Retinal pigment epithelial cell (primary cell): ENCODE measurements around the gene RBM34.

Source experiments
- DNase-seq: peaks from one replicate; pipeline ENCODE4 v3.0.0-alpha.2; 2010; ENCODE audit warnings: low read depth
- H3K4me3 ChIP-seq: 2 replicates; pipeline ENCODE4 v1.5.1; 2011; ENCODE audit warnings: mild to moderate bottlenecking, low read length, control low read depth, moderate library complexity
- CTCF ChIP-seq: conservative IDR thresholded peaks from 2 replicates; pipeline ENCODE4 v1.5.1; 2011; ENCODE audit warnings: low read depth, low read length, control low read depth, inconsistent platforms

The RBM34 gene

GRCh38 chr1:235138821-235139220 is 22.2 kb downstream of the RBM34 start:
- no peak for DNase-seq
- no peak for TF ChIP-seq CTCF
- H3K4me3 ChIP-seq: no peak overlapping the region

GRCh38 chr1:235136111-235136510 is 24.9 kb downstream of the RBM34 start:
- DNase-seq: no peak
- no peak overlapping the region for H3K4me3 ChIP-seq
- TF ChIP-seq CTCF: no peak

GRCh38 chr1:235134171-235134570 is 26.9 kb downstream of the RBM34 start:
- no peak for TF ChIP-seq CTCF
- no peak for DNase-seq
- H3K4me3 ChIP-seq: no peak overlapping the region

- no peak overlapping the region for H3K4me3 ChIP-seq
- TF ChIP-seq CTCF: no peak
These were observed 28.0 kb downstream of the RBM34 start for GRCh38 chr1:235133086-235133485.

GRCh38 chr1:235131961-235132360 is 29.1 kb downstream of the RBM34 start:
- DNase-seq: no peak
- no peak for TF ChIP-seq CTCF

More at GRCh38 chr1:235133086-235133485, 28.0 kb downstream of the RBM34 start:
- no peak for DNase-seq

GRCh38 chr1:235130766-235131270 is 30.2 kb downstream of the RBM34 start:
- H3K4me3 ChIP-seq: no peak overlapping the region
- DNase-seq: no peak
- no peak for TF ChIP-seq CTCF

More at GRCh38 chr1:235131961-235132360, 29.1 kb downstream of the RBM34 start:
- H3K4me3 ChIP-seq: no peak overlapping the region

GRCh38 chr1:235129774-235130570 is 31.1 kb downstream of the RBM34 start:
- TF ChIP-seq CTCF: no peak
- DNase-seq: no peak
- no peak overlapping the region for H3K4me3 ChIP-seq
